ENCODE measurements around the gene PI4KA.
A peak's percentile ranks its signal among the peaks of the same experiment; 100 is the strongest.

The PI4KA gene

GRCh38 chr22:20868025-20868962 lies 9.7 kb upstream of the PI4KA start:
- Histone ChIP-seq H3K27me3 (ENCODE audit: low read depth) (no peaks in the 10 kb centered on the region), H3K9me3 (no peaks in the 10 kb centered on the region), H3K4me1 (no peaks in the 10 kb centered on the region), H3K36me3 (replicated peaks) (peaks cover 3% of the 10 kb centered on the region), H3K4me3 (no peak overlapping the region)
- in situ Hi-C loops (cut with MboI; ENCODE audit: low sequenced_read_pairs), result no loop called here
- DNase-seq (ENCODE audit: low spot score in 2 of 2), result no peak

- no peak for DNase-seq (ENCODE audit: low spot score in 2 of 2)
- Histone ChIP-seq H3K4me1 (no peaks in the 10 kb centered on the region), H3K27me3 (ENCODE audit: low read depth) (no peaks in the 10 kb centered on the region), H3K9me3 (no peaks in the 10 kb centered on the region), H3K36me3 (replicated peaks) (peaks cover 3% of the 10 kb centered on the region), H3K4me3 (no peak overlapping the region)
- in situ Hi-C loops (cut with MboI; ENCODE audit: low sequenced_read_pairs), result no loop called here
Measured at GRCh38 chr22:20867179-20868024, 8.8 kb upstream of the PI4KA start.

GRCh38 chr22:20866736-20867135 lies 8.1 kb upstream of the PI4KA start:
- in situ Hi-C loops (cut with MboI; ENCODE audit: low sequenced_read_pairs), result no loop called here
- DNase-seq (ENCODE audit: low spot score in 2 of 2), result no peak
- H3K27me3 ChIP-seq (ENCODE audit: low read depth), result no peaks in the 10 kb centered on the region
- peaks cover 3% of the 10 kb centered on the region for H3K36me3 ChIP-seq (replicated peaks)
- no peak overlapping the region for H3K4me3 ChIP-seq
- no peaks in the 10 kb centered on the region for H3K9me3 ChIP-seq
- H3K4me1 ChIP-seq, result no peaks in the 10 kb centered on the region

- H3K9me3 ChIP-seq, result no peaks in the 10 kb centered on the region
- no peaks in the 10 kb centered on the region for H3K4me1 ChIP-seq
- peaks cover 3% of the 10 kb centered on the region for H3K36me3 ChIP-seq (replicated peaks)
- no peaks in the 10 kb centered on the region for H3K27me3 ChIP-seq (ENCODE audit: low read depth)
- in situ Hi-C loops (cut with MboI; ENCODE audit: low sequenced_read_pairs), result no loop called here
- no peak overlapping the region for H3K4me3 ChIP-seq
- no peak for DNase-seq (ENCODE audit: low spot score in 2 of 2)
Measured at GRCh38 chr22:20865875-20866445, 7.3 kb upstream of the PI4KA start.

- H3K9me3 ChIP-seq, result no peaks in the 10 kb centered on the region
- H3K4me3 ChIP-seq, result no peak overlapping the region
- H3K27me3 ChIP-seq (ENCODE audit: low read depth), result no peaks in the 10 kb centered on the region
- in situ Hi-C loops (cut with MboI; ENCODE audit: low sequenced_read_pairs), result no loop called here
- no peaks in the 10 kb centered on the region for H3K4me1 ChIP-seq
- H3K36me3 ChIP-seq (replicated peaks), result peaks cover 1% of the 10 kb centered on the region
- DNase-seq (ENCODE audit: low spot score in 2 of 2), result no peak
Measured at GRCh38 chr22:20865331-20865730, 6.7 kb upstream of the PI4KA start.

- Histone ChIP-seq H3K4me1 (no peaks in the 10 kb centered on the region), H3K4me3 (no peak overlapping the region), H3K36me3 (replicated peaks) (no peaks in the 10 kb centered on the region; the same call in 1 of the 2 replicates), H3K27me3 (ENCODE audit: low read depth) (no peaks in the 10 kb centered on the region), H3K9me3 (no peaks in the 10 kb centered on the region)
- in situ Hi-C loops (cut with MboI; ENCODE audit: low sequenced_read_pairs), result no loop called here
- no peak for DNase-seq (ENCODE audit: low spot score in 2 of 2)
Measured at GRCh38 chr22:20864186-20864908, 5.7 kb upstream of the PI4KA start.

- DNase-seq (ENCODE audit: low spot score in 2 of 2), result no peak
- no peaks in the 10 kb centered on the region for H3K4me1 ChIP-seq
- in situ Hi-C loops (cut with MboI; ENCODE audit: low sequenced_read_pairs), result no loop called here
- H3K9me3 ChIP-seq, result no peaks in the 10 kb centered on the region
- no peak overlapping the region for H3K4me3 ChIP-seq
- H3K27me3 ChIP-seq (ENCODE audit: low read depth), result no peaks in the 10 kb centered on the region
- no peaks in the 10 kb centered on the region; the same call in 1 of the 2 replicates for H3K36me3 ChIP-seq (replicated peaks)
Measured at GRCh38 chr22:20863366-20863765, 4.8 kb upstream of the PI4KA start.

GRCh38 chr22:20862540-20862939 lies 3.9 kb upstream of the PI4KA start:
- DNase-seq (ENCODE audit: low spot score in 2 of 2), result no peak
- no peaks in the 10 kb centered on the region; the same call in 1 of the 2 replicates for H3K36me3 ChIP-seq (replicated peaks)
- in situ Hi-C loops (cut with MboI; ENCODE audit: low sequenced_read_pairs), result no loop called here
- no peaks in the 10 kb centered on the region for H3K9me3 ChIP-seq
- no peaks in the 10 kb centered on the region for H3K27me3 ChIP-seq (ENCODE audit: low read depth)
- peaks cover 2% of the 10 kb centered on the region; the same call in 1 of the 2 replicates for H3K4me1 ChIP-seq
- H3K4me3 ChIP-seq, result no peak overlapping the region

- H3K4me3 ChIP-seq, result peak overlapping the region; percentile 82
- H3K4me1 ChIP-seq, result peaks cover 6% of the 10 kb centered on the region; the same call in 1 of the 2 replicates
- H3K27me3 ChIP-seq (ENCODE audit: low read depth), result no peaks in the 10 kb centered on the region
- in situ Hi-C loops (cut with MboI; ENCODE audit: low sequenced_read_pairs), result loop anchor here (10.0 kb wide), 1 partner anchor 155 kb away; the partner anchor contains the start of gene P2RX6
- H3K36me3 ChIP-seq (replicated peaks), result no peaks in the 10 kb centered on the region
- no peaks in the 10 kb centered on the region for H3K9me3 ChIP-seq
- no peak for DNase-seq (ENCODE audit: low spot score in 2 of 2)
Measured at GRCh38 chr22:20859615-20860014, 1.0 kb upstream of the PI4KA start.

- peaks cover 6% of the 10 kb centered on the region; the same call in 1 of the 2 replicates for H3K4me1 ChIP-seq
- in situ Hi-C loops (cut with MboI; ENCODE audit: low sequenced_read_pairs), result loop anchor here (10.0 kb wide), 1 partner anchor 157 kb away; the partner anchor contains the start of gene P2RX6
- DNase-seq (ENCODE audit: low spot score in 2 of 2), result peak; percentile 85 to 96
- no peaks in the 10 kb centered on the region for H3K36me3 ChIP-seq (replicated peaks)
- no peaks in the 10 kb centered on the region for H3K9me3 ChIP-seq
- H3K27me3 ChIP-seq (ENCODE audit: low read depth), result no peaks in the 10 kb centered on the region
- H3K4me3 ChIP-seq, result peak overlapping the region; percentile 82
Measured at GRCh38 chr22:20857838-20858614, 585 bp downstream of the PI4KA start.

- H3K36me3 ChIP-seq (replicated peaks), result no peaks in the 10 kb centered on the region
- no peaks in the 10 kb centered on the region for H3K9me3 ChIP-seq
- peak overlapping the region; percentile 82 for H3K4me3 ChIP-seq
- H3K27me3 ChIP-seq (ENCODE audit: low read depth), result no peaks in the 10 kb centered on the region
- DNase-seq (ENCODE audit: low spot score in 2 of 2), result no peak
- H3K4me1 ChIP-seq, result peaks cover 6% of the 10 kb centered on the region; the same call in 1 of the 2 replicates
- in situ Hi-C loops (cut with MboI; ENCODE audit: low sequenced_read_pairs), result loop anchor here (10.0 kb wide), 1 partner anchor 158 kb away; the partner anchor contains the start of gene P2RX6
Measured at GRCh38 chr22:20857247-20857643, 1.4 kb downstream of the PI4KA start.

- H3K4me3 ChIP-seq, result no peak overlapping the region
- H3K9me3 ChIP-seq, result no peaks in the 10 kb centered on the region
- H3K4me1 ChIP-seq, result peaks cover 10% of the 10 kb centered on the region; the same call in 1 of the 2 replicates
- H3K36me3 ChIP-seq (replicated peaks), result no peaks in the 10 kb centered on the region
- in situ Hi-C loops (cut with MboI; ENCODE audit: low sequenced_read_pairs), result loop anchor here (10.0 kb wide), 1 partner anchor 162 kb away; the partner anchor contains the start of gene P2RX6
- H3K27me3 ChIP-seq (ENCODE audit: low read depth), result no peaks in the 10 kb centered on the region
- no peak for DNase-seq (ENCODE audit: low spot score in 2 of 2)
Measured at GRCh38 chr22:20853236-20853660, 5.4 kb downstream of the PI4KA start.

Data from HAP-1 (cell line).